ENCODE data around the gene NWD2. TPM values are rescaled to one million over a fixed set of nuclear protein-coding genes. Genes with fewer than 3 reads are reported as not detected.
"Not testable (repeated sequence)": the region's sequence is repeated elsewhere in the genome, so short reads cannot be mapped to it uniquely, and the experiment has no call there.

The NWD2 gene
- total RNA-seq, 1 experiment from 2014 or later: not detected

- in situ Hi-C loops (cut with HindIII; ENCODE audit: low pct_unique_long_range_greater_than_20kb, low sequenced_read_pairs): no loop called here
These were observed 139.2 kb downstream of the NWD2 start for GRCh38 chr4:37383579-37384229.

GRCh38 chr4:37385424-37385823, 140.9 kb downstream of the NWD2 start:
- no peak for DNase-seq (ENCODE audit: low read depth, low spot score)
- in situ Hi-C loops (cut with HindIII; ENCODE audit: low pct_unique_long_range_greater_than_20kb, low sequenced_read_pairs): no loop called here

More at GRCh38 chr4:37383579-37384229, 139.2 kb downstream of the NWD2 start:
- DNase-seq (ENCODE audit: low read depth, low spot score): peak; percentile 72

- DNase-seq (ENCODE audit: low read depth, low spot score): no peak
- in situ Hi-C loops (cut with HindIII; ENCODE audit: low pct_unique_long_range_greater_than_20kb, low sequenced_read_pairs): no loop called here
These were observed 144.3 kb downstream of the NWD2 start for GRCh38 chr4:37388681-37389365.

GRCh38 chr4:37389366-37389765, 144.8 kb downstream of the NWD2 start:
- DNase-seq (ENCODE audit: low read depth, low spot score): no peak
- in situ Hi-C loops (cut with HindIII; ENCODE audit: low pct_unique_long_range_greater_than_20kb, low sequenced_read_pairs): no loop called here

- in situ Hi-C loops (cut with HindIII; ENCODE audit: low pct_unique_long_range_greater_than_20kb, low sequenced_read_pairs): no loop called here
- peak; percentile 75 for DNase-seq (ENCODE audit: low read depth, low spot score)
These were observed 145.5 kb downstream of the NWD2 start for GRCh38 chr4:37389967-37390580.

DNA sequence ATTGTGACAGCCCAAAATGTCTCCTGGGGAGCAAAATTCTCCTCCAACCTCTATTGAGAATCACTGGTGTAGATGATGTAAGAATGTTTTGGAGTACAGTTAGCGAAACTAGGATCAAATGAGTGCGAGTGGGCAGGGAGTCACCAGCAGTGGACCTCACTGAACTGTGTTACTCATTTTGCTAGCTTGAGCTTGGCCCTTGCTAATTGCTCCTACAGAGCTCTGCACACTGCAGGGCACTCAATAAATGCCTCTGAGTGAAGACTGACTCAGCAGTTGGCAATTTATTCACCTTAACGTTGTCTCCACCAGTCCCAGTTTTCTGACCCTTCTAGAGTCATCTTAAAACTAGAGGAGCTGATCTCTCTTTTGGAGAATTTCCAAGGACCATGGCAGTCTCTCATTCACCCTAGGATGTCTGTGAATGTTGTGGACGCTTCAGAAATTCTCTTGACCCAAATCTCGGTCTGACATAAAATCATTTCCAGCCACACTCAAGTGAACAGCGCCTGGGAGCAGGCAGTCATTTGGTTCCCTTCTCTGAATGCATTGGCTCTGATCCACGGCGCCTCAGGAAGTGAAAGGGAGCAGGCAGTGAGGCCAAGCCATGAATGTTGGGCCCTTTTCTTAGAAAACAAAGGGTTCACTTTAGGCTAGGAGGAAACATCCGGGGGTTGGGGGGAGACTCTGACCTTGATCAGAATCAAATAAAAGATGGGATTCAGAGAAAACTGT, 148.1 kb downstream of the NWD2 start:
- in situ Hi-C loops (cut with HindIII; ENCODE audit: low pct_unique_long_range_greater_than_20kb, low sequenced_read_pairs): no loop called here
- peak; percentile 96 for DNase-seq (ENCODE audit: low read depth, low spot score)

GRCh38 chr4:37393321-37393720, 148.8 kb downstream of the NWD2 start:
- in situ Hi-C loops (cut with HindIII; ENCODE audit: low pct_unique_long_range_greater_than_20kb, low sequenced_read_pairs): no loop called here
- no peak for DNase-seq (ENCODE audit: low read depth, low spot score)

DNA sequence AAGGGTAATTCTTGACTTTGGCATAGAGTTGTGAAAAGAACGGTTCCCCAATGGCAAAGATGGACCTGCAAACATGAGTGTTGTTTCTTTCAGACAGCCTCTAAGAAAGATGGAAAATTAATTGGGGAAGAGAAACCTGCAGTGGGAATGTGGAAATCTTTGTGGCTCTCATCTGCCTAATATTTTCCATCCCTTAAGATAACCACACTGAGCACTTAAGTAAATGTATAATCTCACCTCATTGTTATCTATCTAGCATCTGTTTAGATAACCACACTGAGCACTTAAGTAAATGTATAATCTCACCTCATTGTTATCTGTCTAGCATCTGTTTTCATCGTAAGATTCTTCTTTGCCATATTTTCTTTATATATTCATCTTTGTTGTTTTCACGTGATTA, 149.3 kb downstream of the NWD2 start:
- no peak for DNase-seq (ENCODE audit: low read depth, low spot score)
- in situ Hi-C loops (cut with HindIII; ENCODE audit: low pct_unique_long_range_greater_than_20kb, low sequenced_read_pairs): no loop called here

DNA sequence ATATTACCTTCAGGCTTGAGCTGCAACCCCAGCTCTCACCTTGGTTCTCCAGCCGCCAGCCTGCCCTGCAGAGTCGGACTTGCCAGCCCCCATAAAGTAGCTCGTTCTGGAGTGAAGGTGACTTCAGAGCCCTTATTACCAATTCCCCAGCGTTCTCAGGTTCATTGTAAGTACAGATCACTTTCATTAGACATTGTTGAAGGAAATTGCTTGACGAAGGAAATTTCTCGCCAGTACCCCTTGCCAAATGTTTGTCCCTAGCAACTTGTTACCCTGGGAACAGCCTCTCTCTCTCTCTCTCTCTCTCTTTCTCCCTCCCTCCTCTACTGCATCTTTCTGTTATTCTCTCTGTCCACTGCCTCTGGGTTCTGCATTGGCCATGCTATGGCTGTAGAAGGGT, 153.0 kb downstream of the NWD2 start:
- in situ Hi-C loops (cut with HindIII; ENCODE audit: low pct_unique_long_range_greater_than_20kb, low sequenced_read_pairs): no loop called here
- no peak for DNase-seq (ENCODE audit: low read depth, low spot score)

DNA sequence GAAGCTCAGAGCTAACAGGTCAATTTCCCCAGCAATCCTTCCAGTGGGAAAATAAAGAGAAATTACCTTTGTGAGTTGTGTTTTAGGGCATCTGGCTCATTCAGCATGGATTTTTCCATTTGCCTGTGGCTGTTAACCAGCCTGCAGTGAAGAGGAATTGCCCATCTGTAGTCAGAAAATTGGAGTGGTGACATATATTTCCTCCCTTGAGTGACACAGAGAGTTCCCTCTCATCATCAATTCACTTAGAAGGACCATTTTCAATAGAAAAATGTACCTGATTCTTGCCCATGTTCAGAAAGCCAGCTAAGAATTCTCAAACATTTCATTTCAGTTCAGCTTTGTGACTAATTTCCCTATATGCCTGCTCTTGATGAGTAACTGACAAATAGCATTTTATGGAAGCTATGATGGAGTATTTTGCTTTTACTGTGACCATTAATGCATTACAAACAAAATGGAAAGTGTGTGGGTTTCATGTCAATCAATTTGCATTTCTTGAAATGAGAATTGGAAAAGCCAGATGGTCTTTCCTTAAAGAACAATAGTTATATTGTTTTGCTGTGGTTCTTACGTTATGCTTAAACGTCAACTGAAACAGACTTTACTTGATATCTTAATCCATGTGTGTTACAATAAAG, 155.8 kb downstream of the NWD2 start:
- peak; percentile 81 for DNase-seq (ENCODE audit: low read depth, low spot score)
- in situ Hi-C loops (cut with HindIII; ENCODE audit: low pct_unique_long_range_greater_than_20kb, low sequenced_read_pairs): no loop called here

DNA sequence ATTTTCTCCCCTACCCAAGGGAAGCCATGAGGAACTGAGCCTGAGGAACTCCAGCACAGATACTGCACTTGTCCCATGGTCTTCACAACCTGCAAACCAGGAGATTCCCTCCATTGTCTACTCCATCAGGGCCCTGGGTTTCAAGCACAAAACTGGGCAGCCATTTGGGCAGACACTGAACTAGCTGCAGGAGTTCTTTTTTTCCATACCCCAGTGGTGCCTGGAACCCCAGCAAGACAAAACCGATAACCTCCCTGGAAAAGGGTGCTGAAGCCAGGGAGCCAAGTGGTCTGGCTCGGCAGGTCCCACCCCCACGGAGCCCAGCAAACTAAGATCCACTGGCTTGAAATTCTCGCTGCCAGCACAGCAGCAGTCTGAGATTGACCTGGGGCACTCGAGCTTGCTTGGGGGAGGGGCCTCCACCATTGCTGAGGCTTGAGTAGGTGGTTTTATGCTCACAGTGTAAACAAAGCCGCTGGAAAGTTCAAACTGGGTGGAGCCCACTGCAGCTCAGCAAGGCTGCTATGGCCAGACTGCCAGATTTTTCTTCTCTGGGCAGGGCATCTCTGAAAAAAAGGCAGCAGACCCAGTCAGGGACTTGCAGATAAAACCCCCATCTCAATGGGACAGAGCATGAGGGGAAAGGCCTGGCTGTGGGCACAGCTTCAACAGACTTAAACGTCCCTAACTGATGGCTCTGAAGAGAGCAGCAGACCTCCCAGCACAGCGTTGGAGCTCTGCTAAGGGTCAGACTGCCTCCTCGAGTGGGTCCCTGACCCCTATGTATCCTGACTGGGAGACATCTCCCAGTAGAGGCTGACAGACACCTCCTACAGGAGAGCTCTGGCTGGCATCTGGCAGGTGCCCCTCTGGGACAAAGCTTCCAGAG, 163.6 kb downstream of the NWD2 start:
- in situ Hi-C loops (cut with HindIII; ENCODE audit: low pct_unique_long_range_greater_than_20kb, low sequenced_read_pairs); DNase-seq (ENCODE audit: low read depth, low spot score): not testable (repeated sequence)

GRCh38 chr4:37413612-37414011, 169.1 kb downstream of the NWD2 start:
- DNase-seq (ENCODE audit: low read depth, low spot score); in situ Hi-C loops (cut with HindIII; ENCODE audit: low pct_unique_long_range_greater_than_20kb, low sequenced_read_pairs): not testable (repeated sequence)

DNA sequence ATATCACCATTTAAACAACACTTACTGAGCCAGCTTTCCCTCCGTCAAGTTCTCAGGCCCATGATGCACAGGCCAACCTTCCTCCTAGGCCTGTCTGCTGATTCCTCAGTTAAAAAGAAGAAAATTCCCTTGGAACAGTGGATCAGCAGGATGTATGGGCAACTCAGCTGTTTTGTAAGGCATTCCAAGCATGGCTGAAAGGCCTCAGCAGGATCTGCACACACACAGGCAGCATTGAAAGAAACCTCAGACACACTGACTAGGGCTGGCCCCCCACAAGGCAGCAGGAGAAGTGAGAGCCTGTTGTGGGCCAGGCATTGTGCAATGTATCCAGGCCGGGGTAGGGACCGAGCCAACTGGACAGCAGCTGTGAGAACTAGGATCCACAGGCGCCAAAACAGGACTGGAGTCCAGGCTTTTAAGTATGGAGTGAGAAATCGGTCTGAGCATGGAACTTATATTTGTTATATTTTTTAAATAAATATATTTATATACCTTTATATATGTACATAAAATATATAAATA, 171.4 kb downstream of the NWD2 start:
- in situ Hi-C loops (cut with HindIII; ENCODE audit: low pct_unique_long_range_greater_than_20kb, low sequenced_read_pairs): no loop called here
- DNase-seq (ENCODE audit: low read depth, low spot score): peak; percentile 58

- DNase-seq (ENCODE audit: low read depth, low spot score): no peak
- in situ Hi-C loops (cut with HindIII; ENCODE audit: low pct_unique_long_range_greater_than_20kb, low sequenced_read_pairs): no loop called here
These were observed 177.1 kb downstream of the NWD2 start for GRCh38 chr4:37421614-37422013.

- in situ Hi-C loops (cut with HindIII; ENCODE audit: low pct_unique_long_range_greater_than_20kb, low sequenced_read_pairs): no loop called here
- DNase-seq (ENCODE audit: low read depth, low spot score): no peak
These were observed 177.6 kb downstream of the NWD2 start for GRCh38 chr4:37422102-37422501.

GRCh38 chr4:37422638-37423037, 178.1 kb downstream of the NWD2 start:
- no peak for DNase-seq (ENCODE audit: low read depth, low spot score)
- in situ Hi-C loops (cut with HindIII; ENCODE audit: low pct_unique_long_range_greater_than_20kb, low sequenced_read_pairs): no loop called here

DNA sequence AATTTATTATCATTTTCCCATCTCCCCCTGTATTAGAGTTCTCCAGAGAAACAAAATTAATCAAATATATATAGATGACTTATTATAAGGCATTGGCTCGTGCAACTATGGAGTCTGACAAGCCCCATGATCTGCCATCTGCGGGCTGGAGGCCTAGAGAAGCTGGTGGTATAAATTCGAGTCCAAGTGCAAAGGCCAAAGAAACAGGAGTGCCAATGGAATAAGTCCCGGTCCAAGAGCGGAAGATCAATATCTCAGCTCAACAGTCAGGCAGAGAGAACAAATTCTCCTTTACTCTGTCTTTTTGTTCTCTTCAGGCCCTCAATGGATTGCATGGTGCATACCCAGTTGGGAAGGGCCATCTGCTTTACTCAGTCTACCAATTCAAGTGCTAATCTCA, 178.8 kb downstream of the NWD2 start:
- DNase-seq (ENCODE audit: low read depth, low spot score): no peak
- in situ Hi-C loops (cut with HindIII; ENCODE audit: low pct_unique_long_range_greater_than_20kb, low sequenced_read_pairs): no loop called here

All from SK-MEL-5 (cell line).